Stimulated activated CD8-positive, alpha-beta memory T cell treated with anti-CD3 and anti-CD28 coated beads, Interleukin-15, amount 100 ng/mL, for 1 hour (primary cell): ENCODE results near the gene MIEF1.

Source experiments
- DNase-seq: peaks from one replicate; pipeline ENCODE4 v3.0.0-alpha.2; 2020; ENCODE audit warnings: low read depth

The MIEF1 gene

GRCh38 chr22:39502109-39502788, at the start of gene MIEF1:
Gene MIEF1, plus strand, starts transcription at chr22:39502290. Its CDS starts 9,005 bp downstream, at chr22:39511295.
- peak; percentile 80 for DNase-seq

- DNase-seq, result no peak
Measured at GRCh38 chr22:39452740-39453040, 49.4 kb upstream of the MIEF1 start.

- no peak for DNase-seq
Measured at GRCh38 chr22:39453765-39454378, 48.2 kb upstream of the MIEF1 start.

GRCh38 chr22:39454385-39454871, 47.7 kb upstream of the MIEF1 start:
- no peak for DNase-seq

- no peak for DNase-seq
Measured at GRCh38 chr22:39456522-39457197, 45.4 kb upstream of the MIEF1 start, which contains the start of gene MGAT3. Gene MGAT3, plus strand, starts transcription at chr22:39457012. Its CDS starts 30,336 bp downstream, at chr22:39487348.

GRCh38 chr22:39457198-39457555, 44.9 kb upstream of the MIEF1 start:
- no peak for DNase-seq

- DNase-seq, result no peak
Measured at GRCh38 chr22:39457556-39458443, 44.3 kb upstream of the MIEF1 start.

GRCh38 chr22:39458444-39459083, 43.5 kb upstream of the MIEF1 start:
- no peak for DNase-seq

GRCh38 chr22:39459681-39460080, 42.4 kb upstream of the MIEF1 start:
- DNase-seq, result no peak

GRCh38 chr22:39462443-39463221, 39.5 kb upstream of the MIEF1 start:
- no peak for DNase-seq

- DNase-seq, result no peak
Measured at GRCh38 chr22:39463277-39463676, 38.8 kb upstream of the MIEF1 start.

GRCh38 chr22:39463931-39464390, 38.1 kb upstream of the MIEF1 start:
- DNase-seq, result no peak

- DNase-seq, result no peak
Measured at GRCh38 chr22:39466228-39467006, 35.7 kb upstream of the MIEF1 start.

- no peak for DNase-seq
Measured at GRCh38 chr22:39467390-39467895, 34.6 kb upstream of the MIEF1 start.

- no peak for DNase-seq
Measured at GRCh38 chr22:39468487-39469325, 33.4 kb upstream of the MIEF1 start.

- DNase-seq, result no peak
Measured at GRCh38 chr22:39469326-39469680, 32.8 kb upstream of the MIEF1 start.

- DNase-seq, result no peak
Measured at GRCh38 chr22:39469681-39470450, 32.2 kb upstream of the MIEF1 start.
